Ascending aorta (tissue), 2 donors: ENCODE results near the gene SRSF10. TPM values are rescaled to one million over a fixed set of nuclear protein-coding genes. Genes with fewer than 3 reads are reported as not detected.

Source experiments
- DNase-seq, 2 donors: peaks; one replicate each; pipeline ENCODE4 v3.0.0-alpha.2; 2019; ENCODE audit warnings: low spot score in 2 of 2
- H3K27ac ChIP-seq, 2 donors: fragments of 200-600 bp; sonication (generic); one replicate each; pipeline ENCODE4 v1.5.1; 2016 to 2017; ENCODE audit warnings: mild to moderate bottlenecking in 1 of 2
- H3K27me3 ChIP-seq: fragments of 200-600 bp; sonication (generic); one replicate; pipeline ENCODE4 v1.5.1; 2017
- H3K36me3 ChIP-seq, 2 donors: fragments of 200-600 bp; sonication (generic); one replicate each; pipeline ENCODE4 v1.5.1; 2016
- H3K4me1 ChIP-seq, 2 donors: fragments of 200-600 bp; sonication (generic); one replicate each; pipeline ENCODE4 v1.5.1; 2016 to 2017; ENCODE audit warnings: mild to moderate bottlenecking in 1 of 2
- H3K4me3 ChIP-seq, 2 donors: fragments of 200-600 bp; sonication (generic); one replicate each; pipeline ENCODE4 v1.5.1; 2016 to 2017; ENCODE audit warnings: mild to moderate bottlenecking in 1 of 2
- H3K9me3 ChIP-seq, 2 donors: fragments of 200-600 bp; sonication (generic); one replicate each; pipeline ENCODE4 v1.5.1; 2016
- CTCF ChIP-seq, 3 experiments: fragments of 200-600 bp in 2 of 3; fragments of 450-650 bp in 1 of 3; sonication (generic) in 2 of 3; IDR thresholded peaks; one replicate each; pipeline ENCODE4 v1.5.1; 2016 to 2019; ENCODE audit warnings: antibody characterized with exemption in 3 of 3, mild to moderate bottlenecking in 1 of 3, moderate library complexity in 1 of 3
- intact Hi-C: fragments of 100-400 bp; cut with DNase I; formaldehyde crosslinking; loops from one replicate; pipeline ENCODE4 v1.15.1; 2023
- total RNA-seq: library from RNA; depleted of rRNA; stranded (reverse); fragments of >200 nt; gene quantifications from one replicate; pipeline ENCODE4 v1.1.0, GENCODE V29; 2016

Gene SRSF10
- total RNA-seq, 1 donor from 2014 or later = 80.6 TPM

DNA sequence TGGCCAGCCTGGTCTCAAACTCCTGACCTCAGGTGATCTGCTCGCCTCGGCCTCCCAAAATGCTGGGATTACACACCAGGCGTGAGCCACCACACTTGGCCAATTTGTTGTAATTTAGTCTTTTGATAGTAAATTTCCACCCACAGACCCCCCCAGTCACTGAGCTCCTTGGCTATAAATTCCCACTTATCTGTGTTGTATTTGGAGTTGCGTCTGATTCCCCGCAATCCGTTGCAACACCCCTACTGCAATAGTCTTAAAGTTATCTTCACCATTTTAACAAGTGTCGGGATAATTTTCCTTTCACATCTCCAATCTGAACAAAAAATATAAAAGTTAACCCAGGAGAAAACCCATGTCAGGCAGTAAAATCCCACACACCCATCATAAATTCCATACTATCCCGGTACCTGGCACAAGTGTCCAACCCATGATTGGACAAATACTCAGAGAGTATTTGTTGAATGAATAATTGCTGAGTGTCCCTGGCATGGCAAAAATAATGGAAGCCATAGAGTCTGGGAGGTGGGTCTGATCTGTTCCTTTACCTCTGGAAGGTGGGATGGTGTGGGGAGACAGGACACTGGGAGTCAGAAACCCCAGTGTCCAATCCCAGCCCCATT, 57.7 kb downstream of the SRSF10 start:
- intact Hi-C loops = loop anchor here (5.0 kb wide), 1 partner anchor 190 kb away; the partner anchor contains the start of gene MYOM3
- no peaks in the 10 kb centered on the region for H3K9me3 ChIP-seq
- H3K27me3 ChIP-seq = no peaks in the 10 kb centered on the region
- TF ChIP-seq CTCF (IDR thresholded peaks at IDR 0.05) = no peak
- DNase-seq = peak in 1 of 2 donors; percentile 60
- peak overlapping the region; percentile 10 to 88 for H3K27ac ChIP-seq
- H3K4me3 ChIP-seq = no peak overlapping the region
- H3K4me1 ChIP-seq = peaks cover 3 to 26% of the 10 kb centered on the region in 2 donors
- no peaks in the 10 kb centered on the region for H3K36me3 ChIP-seq

- H3K4me1 ChIP-seq = peaks cover 0 to 17% of the 10 kb centered on the region in 2 donors
- no peaks in the 10 kb centered on the region for H3K36me3 ChIP-seq
- H3K27ac ChIP-seq = no peak overlapping the region
- H3K27me3 ChIP-seq = no peaks in the 10 kb centered on the region
- no peaks in the 10 kb centered on the region for H3K9me3 ChIP-seq
- peak; percentile 15 to 78 for DNase-seq
- intact Hi-C loops = loop anchor here (2.0 to 10.0 kb wide), 3 partner anchors 52 to 144 kb away; partner anchors contain the start of gene FUCA1
- peak; percentile 30 to 69 (median 61) for TF ChIP-seq CTCF (IDR thresholded peaks at IDR 0.05)
- no peak overlapping the region for H3K4me3 ChIP-seq
Measured at GRCh38 chr1:23916209-23917131, 63.7 kb downstream of the SRSF10 start.

DNA sequence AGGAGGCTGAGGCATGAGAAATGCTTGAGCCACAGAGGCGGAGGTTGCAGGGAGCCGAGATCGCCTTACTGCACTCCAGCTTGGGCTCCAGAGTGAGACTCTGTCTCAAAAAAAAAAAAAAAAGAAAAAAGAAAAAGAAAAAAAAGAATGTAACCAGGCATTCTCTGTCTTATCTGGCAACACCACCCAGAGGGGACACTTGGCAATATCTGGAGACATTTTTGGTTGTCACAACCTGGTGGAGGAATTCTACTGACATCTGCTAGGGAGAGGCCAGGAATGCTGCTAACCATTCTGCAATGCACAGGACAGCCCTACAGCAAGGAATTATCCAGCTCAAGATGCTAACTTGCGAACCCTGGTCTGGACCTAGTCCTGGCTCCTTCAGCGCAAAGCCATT, 64.7 kb downstream of the SRSF10 start:
- Histone ChIP-seq H3K27me3 (no peaks in the 10 kb centered on the region), H3K9me3 (no peaks in the 10 kb centered on the region), H3K27ac (no peak overlapping the region), H3K4me1 (peaks cover 0 to 7% of the 10 kb centered on the region in 2 donors), H3K4me3 (no peak overlapping the region), H3K36me3 (no peaks in the 10 kb centered on the region)
- DNase-seq = no peak
- intact Hi-C loops = loop anchor here (10.0 kb wide), 2 partner anchors 51 to 101 kb away; partner anchors contain the start of gene FUCA1
- TF ChIP-seq CTCF (IDR thresholded peaks at IDR 0.05) = no peak

GRCh38 chr1:23914921-23915320, 65.2 kb downstream of the SRSF10 start:
- Histone ChIP-seq H3K4me3 (no peak overlapping the region), H3K36me3 (no peaks in the 10 kb centered on the region), H3K9me3 (no peaks in the 10 kb centered on the region), H3K27me3 (no peaks in the 10 kb centered on the region), H3K27ac (no peak overlapping the region), H3K4me1 (peaks cover 0 to 1% of the 10 kb centered on the region in 2 donors)
- no peak for TF ChIP-seq CTCF (IDR thresholded peaks at IDR 0.05)
- intact Hi-C loops = loop anchor here (10.0 kb wide), 2 partner anchors 50 to 100 kb away; partner anchors contain the start of gene FUCA1
- no peak for DNase-seq

Other genes starting within 250 kb of the SRSF10 start
- 22.6 TPM for gene ELOA, start 236.9 kb downstream of the SRSF10 start, total RNA-seq
- gene PITHD1, start 201.9 kb downstream of the SRSF10 start, total RNA-seq = 60.1 TPM
- 127 TPM for gene LYPLA2, start 189.2 kb downstream of the SRSF10 start, total RNA-seq
- 30.4 TPM for gene GALE, start 179.6 kb downstream of the SRSF10 start, total RNA-seq
- 7.3 TPM for gene HMGCL, start 154.9 kb downstream of the SRSF10 start, total RNA-seq
- 11.1 TPM for gene FUCA1, start 112.0 kb downstream of the SRSF10 start, total RNA-seq
- gene CNR2, start 67.0 kb downstream of the SRSF10 start, total RNA-seq = not detected
- gene PNRC2, start 20.5 kb downstream of the SRSF10 start, total RNA-seq = 62.7 TPM
- 1.2 TPM for gene MYOM3, start 131.8 kb upstream of the SRSF10 start, total RNA-seq
- gene IL22RA1, start 162.8 kb upstream of the SRSF10 start, total RNA-seq = not detected
- 0.32 TPM for gene IFNLR1, start 207.0 kb upstream of the SRSF10 start, total RNA-seq